Endothelial cell of umbilical vein (primary cell): ENCODE measurements around the gene LRRC4B.
"Not testable (repeated sequence)": the region's sequence is repeated elsewhere in the genome, so short reads cannot be mapped to it uniquely, and the experiment has no call there.

Experiments
- CTCF ChIP-seq, 2 donors: IDR thresholded peaks; 1 replicate in 1 of 2; 2 replicates in 1 of 2; pipeline ENCODE4 v1.5.1; 2011; ENCODE audit warnings: low read length in 2 of 2, mild to moderate bottlenecking in 2 of 2, moderate library complexity in 2 of 2, control low read depth in 1 of 2, inconsistent platforms in 1 of 2, low read depth in 1 of 2; ENCODE audit not compliant: insufficient read depth in 1 of 2; ENCODE audit errors: extremely low read depth in 1 of 2
- POLR2A ChIP-seq: IDR thresholded peaks from 2 replicates; pipeline ENCODE4 v1.6.1; 2012; ENCODE audit warnings: low read depth, mild to moderate bottlenecking, control low read depth, low read length
- POLR2AphosphoS5 ChIP-seq: IDR thresholded peaks from 2 replicates; pipeline ENCODE4 v1.6.1; 2012; ENCODE audit warnings: low read depth, mild to moderate bottlenecking, control low read depth, low read length, moderate library complexity; ENCODE audit not compliant: insufficient read depth

- not testable (repeated sequence) for TF ChIP-seq POLR2AphosphoS5; CTCF (IDR thresholded peaks at IDR 0.05; ENCODE audit: extremely low read depth in 1 of 2, insufficient read depth in 1 of 2, low read depth in 1 of 2, low read length in 2 of 2); POLR2A
These were observed 94.9 kb downstream of the LRRC4B start for GRCh38 chr19:50473336-50473735.
